Activated naive CD4-positive, alpha-beta T cell treated with anti-CD3 and anti-CD28 coated beads, Interleukin-2, amount 50 U/mL, for 24 hours (primary cell): ENCODE measurements around the gene KCNQ1OT1.

Experiments used
- H3K27ac Mint-ChIP-seq: one replicate; pipeline ENCODE4 v1.8.0; 2021; ENCODE audit warnings: mild to moderate bottlenecking, mixed read lengths
- H3K27me3 Mint-ChIP-seq: one replicate; pipeline ENCODE4 v1.8.0; 2021; ENCODE audit warnings: mixed read lengths
- H3K36me3 Mint-ChIP-seq: one replicate; pipeline ENCODE4 v1.8.0; 2021; ENCODE audit warnings: mixed read lengths
- H3K4me1 Mint-ChIP-seq: one replicate; pipeline ENCODE4 v1.8.0; 2021; ENCODE audit warnings: mixed read lengths
- H3K4me3 Mint-ChIP-seq: one replicate; pipeline ENCODE4 v1.8.0; 2021; ENCODE audit warnings: mild to moderate bottlenecking, mixed read lengths
- H3K9me3 Mint-ChIP-seq: one replicate; pipeline ENCODE4 v1.8.0; 2021; ENCODE audit warnings: mixed read lengths

Gene KCNQ1OT1

GRCh38 chr11:2740275-2740940, 40.6 kb upstream of the KCNQ1OT1 start:
- H3K36me3 Mint-ChIP-seq = no peaks in the 10 kb centered on the region
- no peaks in the 10 kb centered on the region for H3K9me3 Mint-ChIP-seq
- no peak overlapping the region for H3K4me3 Mint-ChIP-seq
- H3K27ac Mint-ChIP-seq = no peak overlapping the region
- no peaks in the 10 kb centered on the region for H3K4me1 Mint-ChIP-seq
- H3K27me3 Mint-ChIP-seq = no peaks in the 10 kb centered on the region

- Mint-ChIP-seq H3K9me3 (no peaks in the 10 kb centered on the region), H3K4me3 (no peak overlapping the region), H3K27me3 (no peaks in the 10 kb centered on the region), H3K27ac (no peak overlapping the region), H3K36me3 (no peaks in the 10 kb centered on the region), H3K4me1 (no peaks in the 10 kb centered on the region)
These were observed 39.9 kb upstream of the KCNQ1OT1 start for GRCh38 chr11:2739531-2740274.

GRCh38 chr11:2738551-2739431, 39.0 kb upstream of the KCNQ1OT1 start:
- Mint-ChIP-seq H3K9me3 (no peaks in the 10 kb centered on the region), H3K27me3 (no peaks in the 10 kb centered on the region), H3K36me3 (no peaks in the 10 kb centered on the region), H3K4me3 (no peak overlapping the region), H3K4me1 (no peaks in the 10 kb centered on the region), H3K27ac (no peak overlapping the region)

- Mint-ChIP-seq H3K36me3 (no peaks in the 10 kb centered on the region), H3K9me3 (no peaks in the 10 kb centered on the region), H3K27ac (no peak overlapping the region), H3K4me1 (no peaks in the 10 kb centered on the region), H3K4me3 (no peak overlapping the region), H3K27me3 (no peaks in the 10 kb centered on the region)
These were observed 38.1 kb upstream of the KCNQ1OT1 start for GRCh38 chr11:2737866-2738265.

DNA sequence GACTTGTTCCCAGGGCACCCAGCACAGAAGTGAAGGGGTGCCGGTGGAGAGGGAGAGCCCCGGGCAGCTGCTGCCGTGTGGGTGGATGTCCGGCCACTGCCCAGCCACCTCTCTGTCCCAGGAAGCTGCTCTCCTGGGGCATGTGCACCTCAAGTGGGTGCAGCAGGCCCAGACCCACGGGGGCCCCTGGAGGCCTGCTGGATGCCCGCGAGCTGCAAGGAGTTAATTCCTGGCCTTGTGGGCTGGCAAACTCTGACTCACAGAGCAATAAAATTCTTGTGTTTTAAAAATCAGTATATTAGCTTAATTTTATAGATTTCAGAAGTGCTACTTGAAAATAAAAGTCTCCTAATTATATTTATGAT, 37.4 kb upstream of the KCNQ1OT1 start:
- no peaks in the 10 kb centered on the region for H3K27me3 Mint-ChIP-seq
- H3K4me3 Mint-ChIP-seq = no peak overlapping the region
- H3K9me3 Mint-ChIP-seq = no peaks in the 10 kb centered on the region
- H3K36me3 Mint-ChIP-seq = no peaks in the 10 kb centered on the region
- H3K27ac Mint-ChIP-seq = no peak overlapping the region
- no peaks in the 10 kb centered on the region for H3K4me1 Mint-ChIP-seq

DNA sequence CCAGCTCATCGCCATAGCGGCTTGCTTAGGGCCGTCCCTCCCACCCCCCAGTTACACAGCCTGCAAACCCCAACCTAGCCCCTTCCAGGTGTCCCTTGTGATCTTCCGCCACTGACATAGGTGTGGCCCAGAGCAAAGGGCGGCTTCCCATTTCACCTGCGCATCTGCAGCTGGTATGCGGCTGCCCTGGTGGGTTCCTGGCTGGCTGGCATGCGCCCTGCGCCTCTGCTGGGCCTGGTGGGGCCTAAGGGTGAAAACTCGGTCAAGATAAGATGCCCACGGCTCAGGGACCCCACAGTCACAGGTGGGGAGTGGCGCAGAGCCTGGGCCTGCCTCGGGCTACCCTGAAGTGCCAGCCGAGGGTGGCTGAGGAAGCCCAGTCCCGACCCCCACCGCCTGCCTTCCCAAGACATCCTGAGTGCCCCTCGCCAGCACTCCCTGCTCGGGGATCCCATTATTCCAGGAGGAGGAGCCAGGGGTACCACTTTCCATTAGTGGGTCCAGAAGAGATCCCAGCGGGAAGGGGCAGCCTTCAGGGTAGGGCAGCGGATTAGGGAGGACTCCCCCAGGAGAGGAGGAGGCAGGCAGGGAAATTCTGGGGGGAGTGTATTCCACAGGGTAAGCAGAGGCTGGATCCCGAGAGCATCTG, 36.9 kb upstream of the KCNQ1OT1 start:
- no peaks in the 10 kb centered on the region for H3K36me3 Mint-ChIP-seq
- no peaks in the 10 kb centered on the region for H3K4me1 Mint-ChIP-seq
- H3K27me3 Mint-ChIP-seq = no peaks in the 10 kb centered on the region
- no peaks in the 10 kb centered on the region for H3K9me3 Mint-ChIP-seq
- no peak overlapping the region for H3K4me3 Mint-ChIP-seq
- H3K27ac Mint-ChIP-seq = no peak overlapping the region

DNA sequence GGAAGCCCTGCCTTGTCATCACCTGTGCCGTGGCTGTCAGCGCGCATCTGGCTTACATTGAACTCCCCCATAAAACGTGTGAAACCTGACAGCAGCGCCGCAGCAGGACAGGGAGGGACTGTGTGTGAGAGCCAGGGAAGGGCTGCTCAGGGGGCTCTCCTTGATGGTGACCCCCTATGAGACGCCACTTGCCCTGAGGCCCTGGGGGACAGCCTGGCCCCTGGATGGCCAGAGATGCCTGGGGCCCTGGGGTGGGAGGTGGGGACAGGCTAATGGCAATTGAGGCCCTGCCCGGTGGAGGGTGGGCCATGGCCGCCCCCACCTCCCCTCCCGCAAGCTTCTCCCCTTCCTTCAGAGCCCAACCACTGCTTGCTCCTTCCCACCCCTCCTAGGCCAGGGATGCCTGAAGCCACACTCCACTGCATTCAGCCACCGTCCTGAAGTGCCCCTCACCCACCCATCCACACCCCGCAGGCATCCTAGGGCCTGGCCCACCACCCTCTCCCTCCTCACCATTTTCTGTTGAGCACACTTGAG, 35.3 kb upstream of the KCNQ1OT1 start:
- Mint-ChIP-seq H3K4me3 (no peak overlapping the region), H3K27me3 (no peaks in the 10 kb centered on the region), H3K4me1 (no peaks in the 10 kb centered on the region), H3K36me3 (no peaks in the 10 kb centered on the region), H3K27ac (no peak overlapping the region), H3K9me3 (no peaks in the 10 kb centered on the region)

GRCh38 chr11:2734181-2735052, 34.6 kb upstream of the KCNQ1OT1 start:
- Mint-ChIP-seq H3K4me1 (no peaks in the 10 kb centered on the region), H3K4me3 (no peak overlapping the region), H3K36me3 (no peaks in the 10 kb centered on the region), H3K27ac (no peak overlapping the region), H3K9me3 (no peaks in the 10 kb centered on the region), H3K27me3 (no peaks in the 10 kb centered on the region)

DNA sequence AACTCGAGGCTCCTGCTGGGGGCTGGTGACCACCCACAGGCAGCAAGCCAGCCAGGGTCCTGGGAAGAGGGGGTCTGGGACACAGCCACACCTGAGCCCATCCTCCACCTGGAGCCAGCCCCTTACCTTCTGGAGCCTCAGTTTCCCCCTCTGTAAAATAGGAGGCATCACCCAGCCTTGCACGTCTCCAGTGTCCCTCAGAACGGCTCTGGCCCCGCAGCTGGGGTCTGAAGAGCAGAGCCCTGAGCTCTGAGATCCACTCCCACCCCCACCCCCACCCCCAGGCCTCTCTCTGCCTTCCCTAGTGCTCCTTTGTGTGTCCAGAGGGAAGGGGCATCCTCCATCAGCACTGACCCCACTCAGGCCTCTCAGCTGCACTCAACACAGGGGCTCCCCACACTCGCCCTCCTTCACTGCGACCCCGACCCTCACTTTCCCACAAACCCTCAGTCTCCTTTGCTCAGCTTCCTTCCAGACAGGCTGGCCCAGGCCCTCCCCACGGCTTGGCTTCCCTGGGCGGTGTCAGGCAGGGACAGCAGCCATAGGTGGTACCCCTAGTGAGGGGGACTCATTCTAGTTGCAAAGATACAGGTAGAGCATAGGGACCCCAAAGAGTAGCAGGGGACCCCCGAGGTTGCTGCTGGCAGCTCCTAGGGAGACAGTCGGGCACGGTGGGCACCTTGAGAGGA, 33.3 kb upstream of the KCNQ1OT1 start:
- H3K36me3 Mint-ChIP-seq = no peaks in the 10 kb centered on the region
- H3K4me3 Mint-ChIP-seq = no peak overlapping the region
- no peaks in the 10 kb centered on the region for H3K27me3 Mint-ChIP-seq
- H3K4me1 Mint-ChIP-seq = no peaks in the 10 kb centered on the region
- H3K9me3 Mint-ChIP-seq = no peaks in the 10 kb centered on the region
- no peak overlapping the region for H3K27ac Mint-ChIP-seq

- Mint-ChIP-seq H3K9me3 (no peaks in the 10 kb centered on the region), H3K4me3 (no peak overlapping the region), H3K27ac (no peak overlapping the region), H3K36me3 (no peaks in the 10 kb centered on the region), H3K4me1 (no peaks in the 10 kb centered on the region), H3K27me3 (no peaks in the 10 kb centered on the region)
These were observed 32.6 kb upstream of the KCNQ1OT1 start for GRCh38 chr11:2732261-2732939.

- Mint-ChIP-seq H3K9me3 (no peaks in the 10 kb centered on the region), H3K27ac (no peak overlapping the region), H3K4me3 (no peak overlapping the region), H3K4me1 (no peaks in the 10 kb centered on the region), H3K27me3 (no peaks in the 10 kb centered on the region), H3K36me3 (no peaks in the 10 kb centered on the region)
These were observed 31.6 kb upstream of the KCNQ1OT1 start for GRCh38 chr11:2731130-2732125.

GRCh38 chr11:2730272-2731129, 30.7 kb upstream of the KCNQ1OT1 start:
- H3K9me3 Mint-ChIP-seq = no peaks in the 10 kb centered on the region
- H3K36me3 Mint-ChIP-seq = no peaks in the 10 kb centered on the region
- no peaks in the 10 kb centered on the region for H3K27me3 Mint-ChIP-seq
- no peak overlapping the region for H3K4me3 Mint-ChIP-seq
- H3K4me1 Mint-ChIP-seq = no peaks in the 10 kb centered on the region
- H3K27ac Mint-ChIP-seq = no peak overlapping the region
